K562 (cell line): ENCODE data around the gene CARS2. TPM values are rescaled to one million over a fixed set of nuclear protein-coding genes. Genes with fewer than 3 reads are reported as not detected.

Experiments used
- DIDO1 ChIP-seq: fragments of 450-650 bp; IDR thresholded peaks from 2 replicates; pipeline ENCODE4 v1.6.1; 2016; ENCODE audit warnings: low read depth, missing biosample characterization, missing genetic modification characterization
- FOXM1 ChIP-seq, 2 experiments: fragments of 450-650 bp in 1 of 2; sonication (generic) in 1 of 2; formaldehyde crosslinking in 1 of 2; IDR thresholded peaks; 2 replicates each; pipeline versions ENCODE4 v1.6.1 to v1.9.0; 2017 to 2022; ENCODE audit warnings: low read depth in 2 of 2, mild to moderate bottlenecking in 2 of 2, missing genetic modification reagents in 1 of 2, moderate library complexity in 1 of 2
- HOMEZ ChIP-seq: fragments of 250-450 bp; sonication (Bioruptor Pico); IDR thresholded peaks from 2 replicates; pipeline ENCODE4 v1.4.0; 2020; ENCODE audit warnings: mild to moderate bottlenecking, moderate library complexity
- KAT8 ChIP-seq: fragments of 450-650 bp; IDR thresholded peaks from 2 replicates; pipeline ENCODE4 v1.6.1; 2016; ENCODE audit warnings: low read depth, mild to moderate bottlenecking
- KLF16 ChIP-seq: IDR thresholded peaks from 2 replicates; pipeline ENCODE4 v1.6.1; 2016; ENCODE audit warnings: antibody characterized with exemption
- MAFF ChIP-seq: IDR thresholded peaks from 2 replicates; pipeline ENCODE4 v1.6.1; 2012; ENCODE audit warnings: low read length, improper control_type of control experiment
- MTA2 ChIP-seq: fragments of 450-650 bp; IDR thresholded peaks from 2 replicates; pipeline ENCODE4 v1.6.1; 2016; ENCODE audit warnings: low read depth
- NR2C2 ChIP-seq, 2 experiments: fragments of 200-800 bp in 1 of 2; sonication (Bioruptor generic) in 1 of 2; sonication (generic) in 1 of 2; formaldehyde crosslinking in 1 of 2; IDR thresholded peaks; 2 replicates each; pipeline versions ENCODE4 v1.6.1 to v1.8.0; 2016 to 2022; ENCODE audit warnings: mild to moderate bottlenecking in 1 of 2, missing compliant biosample characterization in 1 of 2, missing genetic modification characterization in 1 of 2, missing genetic modification reagents in 1 of 2
- POLR2H ChIP-seq: IDR thresholded peaks from 2 replicates; pipeline ENCODE4 v1.6.1; 2016; ENCODE audit warnings: missing genetic modification characterization, low read depth, mild to moderate bottlenecking, control low read depth, missing compliant biosample characterization, moderate library complexity
- POU5F1 ChIP-seq: fragments of 150-350 bp; IDR thresholded peaks from 2 replicates; pipeline ENCODE4 v1.6.1; 2014; ENCODE audit warnings: borderline replicate concordance, low read length, low read depth, mild to moderate bottlenecking; ENCODE audit not compliant: partially characterized antibody
- SIX5 ChIP-seq, 2 experiments: IDR thresholded peaks; 2 replicates each; pipeline ENCODE4 v1.6.1; 2011; ENCODE audit warnings: low read length in 2 of 2, borderline replicate concordance in 1 of 2, low read depth in 1 of 2, mild to moderate bottlenecking in 1 of 2, moderate library complexity in 1 of 2; ENCODE audit not compliant: insufficient read depth in 1 of 2
- SMAD4 ChIP-seq: fragments of 250-450 bp; sonication (Bioruptor Pico); conservative IDR thresholded peaks from 2 replicates; pipeline ENCODE4 v1.8.0; 2021; ENCODE audit warnings: inconsistent platforms, mild to moderate bottlenecking, moderate library complexity
- TCF15 ChIP-seq: fragments of 250-450 bp; sonication (Bioruptor Pico); IDR thresholded peaks from 2 replicates; pipeline ENCODE4 v1.8.0; 2022; ENCODE audit warnings: moderate library complexity, mild to moderate bottlenecking, inconsistent platforms
- TCF7 ChIP-seq: sonication (generic); IDR thresholded peaks from 2 replicates; pipeline ENCODE4 v1.6.1; 2016; ENCODE audit warnings: antibody characterized with exemption, borderline replicate concordance
- TCFL5 ChIP-seq: fragments of 250-450 bp; sonication (Bioruptor Pico); conservative IDR thresholded peaks from 2 replicates; pipeline ENCODE4 v1.6.1; 2021; ENCODE audit warnings: mild to moderate bottlenecking, moderate library complexity, matching md5 sums
- UBTF ChIP-seq, 2 experiments: IDR thresholded peaks; 2 replicates each; pipeline ENCODE4 v1.6.1; 2012; ENCODE audit warnings: improper control_type of control experiment in 2 of 2, low read depth in 2 of 2, low read length in 2 of 2, borderline replicate concordance in 1 of 2
- ZNF347 ChIP-seq: fragments of 450-650 bp; formaldehyde crosslinking; IDR thresholded peaks from 2 replicates; pipeline ENCODE4 v1.4.0; 2020; ENCODE audit warnings: low read depth, mild to moderate bottlenecking, moderate library complexity
- ZNF431 ChIP-seq: sonication (generic); formaldehyde crosslinking; IDR thresholded peaks from 2 replicates; pipeline ENCODE4 v1.8.0; 2022; ENCODE audit warnings: mild to moderate bottlenecking, missing genetic modification reagents
- ZZZ3 ChIP-seq: fragments of 450-650 bp; IDR thresholded peaks from 2 replicates; pipeline ENCODE4 v1.6.1; 2016; ENCODE audit warnings: antibody characterized with exemption, mild to moderate bottlenecking, moderate library complexity
- polyA plus RNA-seq, 8 experiments: library from polyadenylated mRNA; depleted of rRNA in 4 of 8; stranded (reverse) in 5 of 8; unstranded in 3 of 8; fragments of >200 nt; fragmentation: Nextera tagmentation in 2 of 8; fragmentation: Illumina TruSeq in 1 of 8; extraction: Ambion mirVana in 2 of 8; extraction: Trizol in 1 of 8; gene quantifications; 2 replicates each; pipeline versions ENCODE4 v1.2.1 to v1.2.3, GENCODE V29; 2011 to 2014; ENCODE audit warnings: inconsistent platforms in 1 of 8, missing spikeins in 1 of 8
- total RNA-seq, 7 experiments: library from RNA; depleted of rRNA in 6 of 7; stranded (reverse); fragments of >200 nt in 6 of 7; fragmentation: Illumina TruSeq in 2 of 7; extraction: Trizol in 2 of 7; gene quantifications; 2 replicates each; pipeline versions ENCODE4 v1.2.1 to v1.2.3, GENCODE V29; 2011 to 2021; ENCODE audit warnings: low replicate concordance in 1 of 7
- TF ChIP-seq, protein P1 (sequence below): fragments of 250-450 bp; sonication (Bioruptor Pico); IDR thresholded peaks from 2 replicates; pipeline ENCODE4 v1.9.0; 2021; ENCODE audit warnings: mild to moderate bottlenecking, inconsistent platforms

Gene CARS2
- total and polyA plus RNA-seq, 9 of the 15 experiments (the other 6 are each of a cell fraction or from before 2014, with no cell fraction given) = 1.7 to 37.4 (median 30.5) TPM

GRCh38 chr13:110715395-110716246 lies 9.7 kb upstream of the CARS2 start (continued):
- TF ChIP-seq ZNF347 (CRISPR knock-in tag) (no peak), DIDO1 (no peak), TCFL5 (CRISPR knock-in tag) (no peak), ZNF431 (CRISPR knock-in tag) (no peak), TCF15 (CRISPR knock-in tag) (no peak), KAT8 (no peak), POLR2H (tag) (peak; percentile 79), KLF16 (no peak), ZZZ3 (no peak), SMAD4 (CRISPR knock-in tag) (no peak), FOXM1 (IDR thresholded peaks at IDR 0.05; ENCODE audit: low read depth) (0 out of 2 replicates have a peak, but pooled peaks have one; percentile 28), FOXM1 (CRISPR knock-in tag; IDR thresholded peaks at IDR 0.05; ENCODE audit: low read depth) (no peak), MTA2 (no peak), POU5F1 (no peak), NR2C2 (CRISPR knock-in tag; IDR thresholded peaks at IDR 0.05) (no peak), NR2C2 (tag; IDR thresholded peaks at IDR 0.05) (no peak; the same call in 1 of the 2 replicates), MAFF (no peak), HOMEZ (CRISPR knock-in tag) (no peak), SIX5 (IDR thresholded peaks at IDR 0.05; ENCODE audit: borderline replicate concordance in 1 of 2, insufficient read depth in 1 of 2, low read depth in 1 of 2, low read length in 2 of 2) (no peak), TCF7 (no peak), UBTF (IDR thresholded peaks at IDR 0.05; ENCODE audit: borderline replicate concordance in 1 of 2, low read depth in 2 of 2, low read length in 2 of 2) (peak; percentile 43 to 45; a peak in 1 of 4 replicates)
- TF ChIP-seq, protein P1, sequence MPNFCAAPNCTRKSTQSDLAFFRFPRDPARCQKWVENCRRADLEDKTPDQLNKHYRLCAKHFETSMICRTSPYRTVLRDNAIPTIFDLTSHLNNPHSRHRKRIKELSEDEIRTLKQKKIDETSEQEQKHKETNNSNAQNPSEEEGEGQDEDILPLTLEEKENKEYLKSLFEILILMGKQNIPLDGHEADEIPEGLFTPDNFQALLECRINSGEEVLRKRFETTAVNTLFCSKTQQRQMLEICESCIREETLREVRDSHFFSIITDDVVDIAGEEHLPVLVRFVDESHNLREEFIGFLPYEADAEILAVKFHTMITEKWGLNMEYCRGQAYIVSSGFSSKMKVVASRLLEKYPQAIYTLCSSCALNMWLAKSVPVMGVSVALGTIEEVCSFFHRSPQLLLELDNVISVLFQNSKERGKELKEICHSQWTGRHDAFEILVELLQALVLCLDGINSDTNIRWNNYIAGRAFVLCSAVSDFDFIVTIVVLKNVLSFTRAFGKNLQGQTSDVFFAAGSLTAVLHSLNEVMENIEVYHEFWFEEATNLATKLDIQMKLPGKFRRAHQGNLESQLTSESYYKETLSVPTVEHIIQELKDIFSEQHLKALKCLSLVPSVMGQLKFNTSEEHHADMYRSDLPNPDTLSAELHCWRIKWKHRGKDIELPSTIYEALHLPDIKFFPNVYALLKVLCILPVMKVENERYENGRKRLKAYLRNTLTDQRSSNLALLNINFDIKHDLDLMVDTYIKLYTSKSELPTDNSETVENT = no peak
